BJ (cell line): Measurements from ENCODE around the gene UGT1A6. TPM values are rescaled to one million over a fixed set of nuclear protein-coding genes. Genes with fewer than 3 reads are reported as not detected.

Experiments
- CTCF ChIA-PET: fragments of 350-600 bp; formaldehyde crosslinking; extraction: SDS; loops from one replicate; lab custom pipeline; 2021; ENCODE audit warnings: antibody characterized with exemption, inconsistent platforms; lab: Yijun Ruan, JAX
- POLR2A ChIA-PET: fragments of 300-600 bp; sonication (Branson Sonifier 250); formaldehyde crosslinking; extraction: SDS; loops from one replicate; lab custom pipeline; 2021; ENCODE audit warnings: antibody characterized with exemption; lab: Charles Lee
- DNase-seq: peaks from one replicate; pipeline ENCODE4 v3.0.0-alpha.2; 2011; ENCODE audit warnings: low read depth
- H3K27me3 ChIP-seq: 2 replicates; pipeline ENCODE4 v1.6.0; 2011; ENCODE audit warnings: low read length; ENCODE audit not compliant: control insufficient read depth, insufficient read depth
- H3K36me3 ChIP-seq: 2 replicates; pipeline ENCODE4 v1.5.1; 2011; ENCODE audit warnings: low read length; ENCODE audit not compliant: control insufficient read depth, insufficient read depth
- H3K4me3 ChIP-seq: 2 replicates; pipeline ENCODE4 v1.5.1; 2011; ENCODE audit warnings: low read depth, mild to moderate bottlenecking, control low read depth, low read length
- polyA plus RNA-seq: library from polyadenylated mRNA; depleted of rRNA; stranded (reverse); fragments of >200 nt; gene quantifications from 2 replicates; pipeline ENCODE4 v1.2.3, GENCODE V29; 2011
- TF ChIP-seq, protein P1 (sequence below): IDR thresholded peaks from 2 replicates; pipeline ENCODE4 v1.5.1; 2011; ENCODE audit warnings: low read depth, mild to moderate bottlenecking, control low read depth, inconsistent platforms, low read length, moderate library complexity; ENCODE audit not compliant: insufficient read depth

UGT1A6 gene
- polyA plus RNA-seq, 1 experiment, result not detected

DNA sequence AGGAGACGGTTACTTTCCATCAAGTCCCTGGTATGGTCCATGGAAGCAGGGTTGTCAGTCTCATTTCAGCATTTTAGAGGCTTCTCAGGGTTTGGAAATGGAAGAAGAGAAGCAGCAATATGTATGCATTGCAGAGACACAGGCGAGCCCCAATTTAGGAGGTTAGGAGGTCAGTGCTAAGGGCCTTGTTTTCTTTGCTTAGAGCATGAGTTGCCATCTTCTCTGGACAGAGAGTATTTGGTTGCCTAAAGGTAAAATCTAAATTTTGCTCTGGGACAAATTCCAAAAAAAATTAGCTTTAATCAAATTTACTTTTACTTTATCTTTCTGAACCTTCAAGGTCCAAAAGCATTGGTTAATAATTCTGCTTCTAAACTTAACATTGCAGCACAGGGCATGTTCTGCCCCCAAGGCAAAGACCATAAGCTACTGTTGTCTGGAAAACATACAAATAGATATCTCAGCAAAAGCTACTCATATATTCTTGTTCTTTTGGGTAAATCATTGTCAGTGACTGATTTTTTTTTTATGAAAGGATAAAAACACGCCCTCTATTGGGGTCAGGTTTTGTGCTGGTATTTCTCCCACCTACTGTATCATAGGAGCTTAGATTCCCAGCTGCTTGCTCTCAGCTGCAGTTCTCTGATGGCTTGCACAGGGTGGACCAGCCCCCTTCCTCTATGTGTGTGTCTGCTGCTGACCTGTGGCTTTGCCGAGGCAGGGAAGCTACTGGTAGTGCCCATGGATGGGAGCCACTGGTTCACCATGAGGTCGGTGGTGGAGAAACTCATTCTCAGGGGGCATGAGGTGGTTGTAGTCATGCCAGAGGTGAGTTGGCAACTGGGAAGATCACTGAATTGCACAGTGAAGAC lies 21.2 kb upstream of the UGT1A6 start, which contains the start of gene UGT1A9:
Gene UGT1A9 (plus strand): TSS at position 609 of the 872 bp plus-strand sequence. CDS start 37 bp downstream, at position 646.
- H3K27me3 ChIP-seq, result no peaks in the 10 kb centered on the region
- ChIA-PET CTCF (interaction anchor here (0.6 to 1.2 kb wide), 2 partner anchors 40 to 227 kb away, joined by 3 to 4 read pairs; no protein-coding TSS in a partner anchor), POLR2A (no interaction called here)
- DNase-seq, result no peak
- H3K4me3 ChIP-seq, result no peak within 1 kb of the TSS
- TF ChIP-seq, protein P1, sequence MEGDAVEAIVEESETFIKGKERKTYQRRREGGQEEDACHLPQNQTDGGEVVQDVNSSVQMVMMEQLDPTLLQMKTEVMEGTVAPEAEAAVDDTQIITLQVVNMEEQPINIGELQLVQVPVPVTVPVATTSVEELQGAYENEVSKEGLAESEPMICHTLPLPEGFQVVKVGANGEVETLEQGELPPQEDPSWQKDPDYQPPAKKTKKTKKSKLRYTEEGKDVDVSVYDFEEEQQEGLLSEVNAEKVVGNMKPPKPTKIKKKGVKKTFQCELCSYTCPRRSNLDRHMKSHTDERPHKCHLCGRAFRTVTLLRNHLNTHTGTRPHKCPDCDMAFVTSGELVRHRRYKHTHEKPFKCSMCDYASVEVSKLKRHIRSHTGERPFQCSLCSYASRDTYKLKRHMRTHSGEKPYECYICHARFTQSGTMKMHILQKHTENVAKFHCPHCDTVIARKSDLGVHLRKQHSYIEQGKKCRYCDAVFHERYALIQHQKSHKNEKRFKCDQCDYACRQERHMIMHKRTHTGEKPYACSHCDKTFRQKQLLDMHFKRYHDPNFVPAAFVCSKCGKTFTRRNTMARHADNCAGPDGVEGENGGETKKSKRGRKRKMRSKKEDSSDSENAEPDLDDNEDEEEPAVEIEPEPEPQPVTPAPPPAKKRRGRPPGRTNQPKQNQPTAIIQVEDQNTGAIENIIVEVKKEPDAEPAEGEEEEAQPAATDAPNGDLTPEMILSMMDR, result no peak
- no peaks in the 10 kb centered on the region for H3K36me3 ChIP-seq

DNA sequence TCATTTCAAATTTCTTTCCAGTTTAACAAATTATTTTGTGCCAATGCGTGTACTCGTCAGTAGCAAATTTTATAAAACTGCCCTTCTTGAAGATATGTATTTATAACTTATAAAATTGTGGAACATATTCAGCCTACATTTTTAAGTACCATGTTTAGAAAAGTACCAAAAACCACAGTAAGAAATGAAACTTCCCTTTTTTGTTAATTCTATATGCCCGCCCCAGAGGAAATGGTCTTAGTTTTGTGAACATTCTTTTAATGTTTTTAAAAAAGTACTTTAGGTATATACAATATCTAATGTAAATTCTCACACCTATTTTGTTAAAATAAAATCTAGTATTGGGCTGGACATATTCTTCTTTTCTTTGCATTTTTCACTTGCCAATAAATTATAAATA lies 19.8 kb upstream of the UGT1A6 start:
- TF ChIP-seq, protein P1, result no peak
- Histone ChIP-seq H3K36me3 (no peaks in the 10 kb centered on the region), H3K4me3 (no peak overlapping the region), H3K27me3 (no peaks in the 10 kb centered on the region)
- ChIA-PET CTCF (no interaction called here), POLR2A (no interaction called here)
- no peak for DNase-seq

DNA sequence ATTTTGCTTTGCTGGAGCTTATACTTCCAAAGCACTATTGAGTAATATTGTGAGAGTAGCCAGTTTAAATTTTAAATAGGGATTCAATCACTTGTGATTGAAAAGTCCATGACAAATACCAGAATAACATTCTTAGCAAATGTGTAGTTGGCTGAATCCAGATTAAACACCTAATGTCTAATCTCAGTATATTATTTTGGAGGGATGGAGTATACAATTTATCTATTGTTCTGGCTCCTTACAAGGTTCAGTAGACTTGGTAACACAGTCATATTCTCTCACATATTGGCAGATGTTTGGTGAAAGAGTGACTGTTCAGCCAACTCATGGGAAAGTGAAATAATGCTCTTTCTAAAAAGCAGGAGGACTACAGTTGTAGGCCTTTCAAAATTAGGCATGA lies 18.8 kb upstream of the UGT1A6 start:
- TF ChIP-seq, protein P1, result no peak
- DNase-seq, result no peak
- POLR2A ChIA-PET, result no interaction called here

DNA sequence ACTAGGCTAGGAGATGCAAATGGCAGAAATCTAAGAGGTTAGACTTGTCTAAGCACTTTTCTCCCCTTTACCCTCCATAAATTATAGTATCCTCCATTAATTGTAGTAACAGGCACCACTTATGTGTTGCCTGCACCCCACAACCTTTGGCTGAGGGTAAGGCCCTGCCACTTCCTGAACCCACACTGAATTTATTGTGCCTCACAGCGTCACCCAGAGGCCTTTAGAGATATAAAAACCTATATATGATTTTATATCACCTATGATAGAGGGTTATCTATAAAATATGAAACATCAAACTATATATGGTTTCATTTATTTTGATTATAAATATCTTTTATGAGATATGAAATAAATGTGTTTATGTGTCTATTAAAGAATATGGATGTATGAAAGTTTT lies 18.4 kb upstream of the UGT1A6 start:
- ChIA-PET CTCF (no interaction called here), POLR2A (no interaction called here)
- no peaks in the 10 kb centered on the region for H3K36me3 ChIP-seq
- H3K27me3 ChIP-seq, result no peaks in the 10 kb centered on the region
- no peak for DNase-seq
- H3K4me3 ChIP-seq, result no peak overlapping the region
- TF ChIP-seq, protein P1, result no peak

More for the DNA sequence above, 18.8 kb upstream of the UGT1A6 start:
- CTCF ChIA-PET, result no interaction called here
- no peak overlapping the region for H3K4me3 ChIP-seq
- no peaks in the 10 kb centered on the region for H3K27me3 ChIP-seq
- no peaks in the 10 kb centered on the region for H3K36me3 ChIP-seq

DNA sequence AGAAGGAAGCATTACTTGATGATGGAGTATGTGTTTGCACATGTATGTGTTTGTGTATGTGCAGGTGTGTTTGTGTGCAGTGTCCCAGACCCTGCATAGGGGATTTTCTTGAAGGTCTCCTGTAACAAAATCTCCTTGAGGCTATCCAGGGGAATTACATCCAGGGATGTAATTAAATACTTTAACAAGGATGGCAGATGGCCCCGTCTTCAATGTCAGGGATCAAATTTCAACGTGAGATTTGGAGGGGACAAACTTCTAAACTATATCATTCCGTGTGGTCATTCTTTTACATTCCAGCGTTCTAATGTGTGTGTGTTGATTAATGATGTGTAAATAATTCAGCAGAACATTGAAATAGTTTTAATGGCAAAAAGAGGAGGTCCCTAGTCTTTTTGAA lies 17.7 kb upstream of the UGT1A6 start:
- H3K4me3 ChIP-seq, result no peak overlapping the region
- CTCF ChIA-PET, result no interaction called here
- TF ChIP-seq, protein P1, result no peak
- POLR2A ChIA-PET, result no interaction called here
- no peak for DNase-seq
- H3K27me3 ChIP-seq, result no peaks in the 10 kb centered on the region
- no peaks in the 10 kb centered on the region for H3K36me3 ChIP-seq
